BLaER1 (cell line): ENCODE measurements around the gene NEK11.
A peak's percentile ranks its signal among the peaks of the same experiment; 100 is the strongest.

Source experiments
- H3K27ac ChIP-seq: shearing (Covaris generic); formaldehyde crosslinking; 2 replicates; pipeline ENCODE4 v1.8.1; 2022
- H3K27me3 ChIP-seq: shearing (Covaris generic); formaldehyde crosslinking; 2 replicates; pipeline ENCODE4 v1.8.1; 2022
- H3K36me3 ChIP-seq: shearing (Covaris generic); formaldehyde crosslinking; 2 replicates; pipeline ENCODE4 v1.8.1; 2022
- H3K4me1 ChIP-seq: shearing (Covaris generic); formaldehyde crosslinking; 2 replicates; pipeline ENCODE4 v1.8.1; 2022
- H3K4me2 ChIP-seq: shearing (Covaris generic); formaldehyde crosslinking; 2 replicates; pipeline ENCODE4 v1.8.1; 2022
- H3K4me3 ChIP-seq: shearing (Covaris generic); formaldehyde crosslinking; 2 replicates; pipeline ENCODE4 v1.8.1; 2022
- H3K9ac ChIP-seq: shearing (Covaris generic); formaldehyde crosslinking; 2 replicates; pipeline ENCODE4 v1.8.1; 2022
- H3K9me3 ChIP-seq: shearing (Covaris generic); formaldehyde crosslinking; 2 replicates; pipeline ENCODE4 v1.8.1; 2022
- H4K20me1 ChIP-seq: shearing (Covaris generic); formaldehyde crosslinking; 2 replicates; pipeline ENCODE4 v1.8.1; 2022
- Cebpa-rat ChIP-seq: shearing (Covaris generic); IDR thresholded peaks from 2 replicates; pipeline ENCODE4 v1.8.1; 2022

Gene NEK11

DNA sequence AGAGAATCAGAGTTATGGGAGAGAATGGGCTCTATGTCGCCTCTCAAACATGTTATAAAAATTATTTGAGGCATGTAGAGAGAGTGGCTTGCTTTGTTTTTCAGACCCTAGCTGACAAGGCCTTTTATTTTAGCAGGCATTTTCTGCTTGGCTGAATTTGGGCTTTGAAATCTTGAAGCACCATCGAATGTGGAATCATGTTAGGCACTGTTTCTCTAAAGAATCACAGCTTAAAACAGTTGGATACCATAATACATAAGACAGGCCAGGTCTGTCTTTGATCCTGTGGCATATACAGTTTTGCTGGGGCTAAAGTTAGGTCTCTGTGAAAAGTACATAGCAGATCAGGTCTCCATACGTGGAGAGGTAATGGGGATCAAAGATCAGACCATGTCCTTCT is 142.7 kb downstream of the NEK11 start:
- no peak overlapping the region for H3K9ac ChIP-seq
- peaks cover 2% of the 10 kb centered on the region; the same call in 1 of the 2 replicates for H3K4me1 ChIP-seq
- no peak overlapping the region for H3K27ac ChIP-seq
- H3K9me3 ChIP-seq, result no peaks in the 10 kb centered on the region
- no peak for TF ChIP-seq Cebpa-rat
- H3K4me3 ChIP-seq, result no peak overlapping the region
- no peaks in the 10 kb centered on the region for H3K36me3 ChIP-seq
- no peaks in the 10 kb centered on the region for H4K20me1 ChIP-seq
- no peaks in the 10 kb centered on the region for H3K27me3 ChIP-seq
- no peak overlapping the region for H3K4me2 ChIP-seq

DNA sequence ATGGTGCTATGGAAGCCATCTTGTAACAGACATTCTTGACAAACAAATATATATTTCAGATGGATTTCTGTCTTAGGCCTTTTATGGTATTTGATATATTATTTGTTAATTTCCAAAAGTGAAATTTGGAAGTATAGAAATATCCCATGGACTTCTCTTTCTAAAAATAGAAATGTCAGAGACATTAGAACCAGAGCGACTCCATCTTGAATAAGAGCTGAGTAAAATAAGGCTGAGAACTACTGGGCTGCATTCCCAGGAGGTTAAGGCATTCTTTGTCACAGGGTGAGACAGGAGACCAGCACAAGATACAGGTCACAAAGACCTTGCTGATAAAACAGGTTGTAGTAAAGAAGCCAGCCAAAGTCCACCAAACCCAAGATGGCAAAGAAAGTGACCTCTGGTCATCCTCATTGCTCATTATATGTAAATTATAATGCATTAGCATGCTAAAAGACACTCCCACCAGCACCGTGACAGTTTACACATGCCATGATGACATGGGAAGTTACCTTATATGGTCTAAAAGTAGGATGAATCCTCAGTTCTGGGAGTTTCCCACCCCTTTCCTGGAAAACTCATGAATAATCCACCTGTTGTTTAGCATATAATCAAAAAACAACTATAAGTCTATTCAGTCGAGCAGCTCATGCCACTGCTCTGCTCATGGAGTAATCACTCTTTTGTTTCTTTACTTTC is 146.0 kb downstream of the NEK11 start:
- H3K4me1 ChIP-seq, result peaks cover 11% of the 10 kb centered on the region
- no peak overlapping the region for H3K27ac ChIP-seq
- H3K9me3 ChIP-seq, result no peaks in the 10 kb centered on the region
- H3K36me3 ChIP-seq, result no peaks in the 10 kb centered on the region
- no peak overlapping the region for H3K4me3 ChIP-seq
- no peak for TF ChIP-seq Cebpa-rat
- no peak overlapping the region for H3K9ac ChIP-seq
- H4K20me1 ChIP-seq, result no peaks in the 10 kb centered on the region
- H3K27me3 ChIP-seq, result no peaks in the 10 kb centered on the region
- H3K4me2 ChIP-seq, result no peak overlapping the region

DNA sequence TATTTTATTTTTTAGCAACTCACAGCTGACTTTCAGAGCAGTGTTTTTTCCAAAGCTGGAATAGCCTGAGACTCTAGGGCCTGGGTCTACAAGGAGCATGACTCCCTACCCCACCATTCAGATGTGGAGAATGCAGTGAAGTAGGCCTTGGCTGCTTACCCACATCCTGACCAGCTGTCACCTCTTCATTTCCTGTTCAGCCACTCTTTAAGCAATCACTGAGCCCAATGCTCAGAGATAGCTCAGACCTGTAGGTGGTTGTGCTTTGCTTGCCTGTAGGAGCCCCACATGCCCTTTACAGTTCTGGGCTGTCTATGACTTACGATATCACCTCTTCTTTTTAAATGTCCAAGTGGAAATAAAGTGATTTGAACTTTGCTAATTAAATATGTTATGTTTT is 148.1 kb downstream of the NEK11 start:
- Histone ChIP-seq H3K27ac (no peak overlapping the region), H3K9me3 (no peaks in the 10 kb centered on the region)

DNA sequence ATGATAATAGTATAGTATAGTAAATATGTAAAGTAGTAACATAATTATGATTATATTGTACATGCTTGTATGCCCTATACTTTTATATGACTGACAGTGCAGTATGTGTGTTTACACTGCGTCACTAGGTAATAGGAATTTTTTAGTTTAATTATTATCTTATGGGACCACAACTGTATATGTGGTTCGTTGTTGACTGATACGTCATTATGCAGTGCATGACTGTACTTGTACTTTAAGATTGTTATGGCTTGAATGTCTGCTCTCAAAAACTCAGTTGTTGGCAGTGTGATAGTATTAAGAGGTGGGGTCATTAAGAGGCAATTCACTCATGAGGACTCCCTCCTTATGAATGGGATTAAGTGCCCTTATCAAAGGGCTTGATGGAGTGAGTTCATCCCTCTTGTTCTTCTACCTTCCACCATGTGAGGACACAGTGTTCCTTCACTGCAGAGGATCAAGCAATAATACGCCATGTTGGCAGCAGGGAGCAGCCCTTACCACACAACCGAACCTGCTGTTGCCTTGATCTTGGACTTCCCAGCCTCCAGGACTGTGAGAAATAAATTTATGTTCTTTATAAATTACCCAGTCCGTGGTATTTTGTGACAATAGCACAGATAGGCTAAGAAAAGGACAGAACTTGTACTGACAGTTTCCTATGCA is 152.2 kb downstream of the NEK11 start:
- Histone ChIP-seq H3K27me3 (no peaks in the 10 kb centered on the region), H3K4me2 (no peak overlapping the region), H3K9ac (no peak overlapping the region), H4K20me1 (no peaks in the 10 kb centered on the region), H3K27ac (no peak overlapping the region), H3K9me3 (no peaks in the 10 kb centered on the region), H3K36me3 (no peaks in the 10 kb centered on the region), H3K4me3 (no peak overlapping the region), H3K4me1 (peaks cover 11% of the 10 kb centered on the region)
- no peak for TF ChIP-seq Cebpa-rat

More for the DNA sequence above, 148.1 kb downstream of the NEK11 start:
- Histone ChIP-seq H3K9ac (no peak overlapping the region), H3K4me3 (no peak overlapping the region), H3K27me3 (no peaks in the 10 kb centered on the region), H3K4me1 (peaks cover 11% of the 10 kb centered on the region), H3K36me3 (no peaks in the 10 kb centered on the region), H4K20me1 (no peaks in the 10 kb centered on the region), H3K4me2 (peak overlapping the region; percentile 51)
- TF ChIP-seq Cebpa-rat, result no peak

DNA sequence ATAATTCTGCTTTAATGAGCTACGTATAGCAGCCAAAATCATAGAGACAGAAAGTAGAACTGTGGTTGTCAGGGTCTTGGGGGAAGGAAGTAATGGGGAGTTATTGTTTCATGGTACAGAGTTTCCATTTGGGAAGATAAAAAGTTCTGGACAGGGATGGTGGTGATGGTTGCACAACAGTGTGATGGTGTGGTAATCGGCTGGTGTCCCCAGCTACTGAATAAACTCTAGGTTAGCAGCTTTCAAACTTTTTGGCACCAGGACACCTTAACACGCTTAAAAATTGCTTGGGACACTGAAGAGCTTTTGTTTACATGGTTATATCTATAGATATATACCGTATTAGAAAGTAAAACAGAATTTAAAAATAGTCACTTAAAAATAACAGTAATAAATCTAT is 166.0 kb downstream of the NEK11 start:
- Histone ChIP-seq H4K20me1 (no peaks in the 10 kb centered on the region), H3K4me1 (no peaks in the 10 kb centered on the region), H3K36me3 (no peaks in the 10 kb centered on the region), H3K27ac (no peak overlapping the region), H3K9me3 (peaks cover 14% of the 10 kb centered on the region; the same call in 1 of the 2 replicates), H3K4me3 (no peak overlapping the region), H3K4me2 (no peak overlapping the region), H3K27me3 (no peaks in the 10 kb centered on the region), H3K9ac (no peak overlapping the region)
- no peak for TF ChIP-seq Cebpa-rat

- Histone ChIP-seq H3K27me3 (no peaks in the 10 kb centered on the region), H3K4me3 (no peak overlapping the region), H3K36me3 (no peaks in the 10 kb centered on the region), H3K4me1 (no peaks in the 10 kb centered on the region), H3K4me2 (no peak overlapping the region), H4K20me1 (no peaks in the 10 kb centered on the region), H3K27ac (no peak overlapping the region), H3K9me3 (peaks cover 14% of the 10 kb centered on the region; the same call in 1 of the 2 replicates), H3K9ac (no peak overlapping the region)
- no peak for TF ChIP-seq Cebpa-rat
Measured at GRCh38 chr3:131193641-131194238, 167.1 kb downstream of the NEK11 start.

GRCh38 chr3:131194816-131195215 is 168.1 kb downstream of the NEK11 start:
- no peak overlapping the region for H3K27ac ChIP-seq
- no peak overlapping the region for H3K9ac ChIP-seq
- no peaks in the 10 kb centered on the region for H3K36me3 ChIP-seq
- no peak overlapping the region for H3K4me2 ChIP-seq
- no peak for TF ChIP-seq Cebpa-rat
- H3K9me3 ChIP-seq, result peaks cover 14% of the 10 kb centered on the region; the same call in 1 of the 2 replicates
- H4K20me1 ChIP-seq, result no peaks in the 10 kb centered on the region
- H3K4me3 ChIP-seq, result no peak overlapping the region
- H3K27me3 ChIP-seq, result no peaks in the 10 kb centered on the region
- no peaks in the 10 kb centered on the region for H3K4me1 ChIP-seq

DNA sequence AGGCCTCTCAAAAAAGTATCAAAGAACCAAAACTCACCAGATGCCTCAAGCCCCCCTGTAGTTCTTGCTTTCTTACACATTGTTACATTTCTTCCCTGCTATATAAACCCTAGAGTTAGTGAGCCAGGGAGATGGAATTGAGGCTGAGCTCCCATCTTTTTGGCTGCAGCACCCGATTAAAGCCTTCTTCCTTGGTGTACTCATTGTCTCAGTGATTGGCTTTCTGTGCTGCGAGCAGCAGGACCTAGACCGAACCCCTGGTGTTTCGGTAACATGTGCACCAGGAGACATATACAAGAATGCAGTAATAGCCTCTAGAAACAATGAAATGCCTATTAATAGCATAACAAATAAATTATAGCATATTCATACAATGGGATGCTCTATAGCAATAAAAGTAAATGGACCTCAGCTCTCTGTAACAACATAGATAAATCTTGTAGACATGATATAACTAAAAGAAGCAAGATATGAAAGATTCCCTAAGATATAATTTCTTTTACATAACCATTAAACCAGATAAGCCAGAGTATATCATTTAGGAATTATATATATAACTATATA is 174.0 kb downstream of the NEK11 start:
- H3K9me3 ChIP-seq, result peaks cover 29% of the 10 kb centered on the region
- H3K27me3 ChIP-seq, result no peaks in the 10 kb centered on the region
- no peak overlapping the region for H3K27ac ChIP-seq
- TF ChIP-seq Cebpa-rat, result no peak
- no peaks in the 10 kb centered on the region for H4K20me1 ChIP-seq
- H3K4me3 ChIP-seq, result no peak overlapping the region
- H3K4me1 ChIP-seq, result no peaks in the 10 kb centered on the region
- no peak overlapping the region for H3K9ac ChIP-seq
- H3K4me2 ChIP-seq, result no peak overlapping the region
- H3K36me3 ChIP-seq, result no peaks in the 10 kb centered on the region

GRCh38 chr3:131216330-131216729 is 189.7 kb downstream of the NEK11 start:
- H3K4me1 ChIP-seq, result 0 out of 2 replicates have a peak, but pooled peaks cover 5% of the 10 kb centered on the region
- no peaks in the 10 kb centered on the region; the same call in 1 of the 2 replicates for H3K9me3 ChIP-seq
- H3K27ac ChIP-seq, result no peak overlapping the region
- H3K9ac ChIP-seq, result no peak overlapping the region
- no peaks in the 10 kb centered on the region for H3K27me3 ChIP-seq
- no peak overlapping the region for H3K4me3 ChIP-seq
- H3K4me2 ChIP-seq, result no peak overlapping the region
- no peaks in the 10 kb centered on the region for H3K36me3 ChIP-seq
- TF ChIP-seq Cebpa-rat, result no peak
- no peaks in the 10 kb centered on the region for H4K20me1 ChIP-seq

- 0 out of 2 replicates have a peak, but pooled peaks cover 5% of the 10 kb centered on the region for H3K4me1 ChIP-seq
- no peak overlapping the region for H3K4me2 ChIP-seq
- H3K9ac ChIP-seq, result no peak overlapping the region
- H3K27me3 ChIP-seq, result no peaks in the 10 kb centered on the region
- no peak overlapping the region for H3K27ac ChIP-seq
- no peak overlapping the region for H3K4me3 ChIP-seq
- H3K9me3 ChIP-seq, result no peaks in the 10 kb centered on the region; the same call in 1 of the 2 replicates
- H4K20me1 ChIP-seq, result no peaks in the 10 kb centered on the region
- TF ChIP-seq Cebpa-rat, result no peak
- H3K36me3 ChIP-seq, result no peaks in the 10 kb centered on the region
Measured at GRCh38 chr3:131216801-131217200, 190.1 kb downstream of the NEK11 start.
